HG02973 (cell line): ENCODE results near the gene CEPT1.
A peak's percentile ranks its signal among the peaks of the same experiment; 100 is the strongest.

ENCODE experiments used
- ATAC-seq: cut with Tn5 transposase; IDR thresholded peaks from one replicate; pipeline ENCODE4 v1.9.1; 2021; ENCODE audit warnings: moderate library complexity; ENCODE audit not compliant: unreplicated experiment

Gene CEPT1

GRCh38 chr1:111192074-111192473 is 52.1 kb downstream of the CEPT1 start:
- no peak for ATAC-seq

- no peak for ATAC-seq
Measured at GRCh38 chr1:111192658-111193519, 52.9 kb downstream of the CEPT1 start.

DNA sequence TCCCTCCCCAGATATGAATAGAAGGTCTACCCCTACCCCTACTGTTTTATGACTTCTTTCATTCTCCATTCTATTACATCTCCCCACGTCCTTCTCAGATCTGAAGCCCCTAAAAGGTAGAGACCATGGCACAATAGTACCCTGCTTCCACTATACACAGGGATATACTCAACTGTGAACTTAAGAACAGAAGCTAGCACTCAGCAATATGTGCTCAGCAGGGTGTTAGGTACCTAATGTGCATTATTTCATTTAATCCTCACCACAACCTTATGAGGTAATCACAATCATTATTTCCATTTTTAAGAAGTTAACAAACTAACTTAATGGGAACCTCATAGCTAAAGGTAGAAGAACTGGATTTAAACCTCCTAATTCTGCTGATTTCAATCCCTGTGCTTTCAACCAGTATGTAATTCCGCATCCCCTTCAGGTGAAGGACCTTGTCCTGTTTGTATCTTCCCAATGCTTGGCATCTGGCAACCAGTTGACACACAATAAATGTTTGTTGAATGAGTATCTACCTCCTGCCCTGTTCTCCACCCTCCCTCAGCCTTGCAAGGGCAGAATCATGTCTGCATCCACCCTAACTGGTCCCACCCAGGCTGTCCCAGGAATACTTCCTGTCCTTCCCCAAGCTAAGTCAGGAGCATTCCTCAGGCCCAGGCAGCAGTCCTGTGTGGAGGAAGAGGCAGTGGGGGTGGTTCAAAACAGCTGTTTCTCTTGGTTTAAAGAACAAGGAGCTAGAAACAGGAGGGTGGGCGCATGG is 53.9 kb downstream of the CEPT1 start:
- no peak for ATAC-seq

- ATAC-seq, result no peak
Measured at GRCh38 chr1:111195002-111195684, 55.1 kb downstream of the CEPT1 start.

DNA sequence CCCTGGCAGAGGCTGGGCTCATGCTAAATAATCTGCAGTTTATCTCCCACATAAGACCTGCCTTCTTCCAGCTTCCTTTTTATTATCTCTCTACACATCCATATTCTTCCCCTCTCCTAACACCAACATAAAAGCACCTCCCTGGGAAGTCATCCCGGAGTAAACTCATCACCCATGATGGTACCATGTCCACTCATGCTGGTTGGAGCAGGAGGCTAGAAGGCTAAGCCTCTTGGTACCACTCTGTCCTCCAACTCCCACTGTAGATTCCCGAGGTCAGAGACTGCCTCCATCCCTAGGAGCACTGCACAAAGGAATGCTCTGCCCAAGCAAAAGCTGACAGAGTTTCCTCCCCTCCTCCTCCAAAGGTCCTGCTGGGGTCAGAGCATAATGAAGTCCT is 56.2 kb downstream of the CEPT1 start:
- no peak for ATAC-seq

DNA sequence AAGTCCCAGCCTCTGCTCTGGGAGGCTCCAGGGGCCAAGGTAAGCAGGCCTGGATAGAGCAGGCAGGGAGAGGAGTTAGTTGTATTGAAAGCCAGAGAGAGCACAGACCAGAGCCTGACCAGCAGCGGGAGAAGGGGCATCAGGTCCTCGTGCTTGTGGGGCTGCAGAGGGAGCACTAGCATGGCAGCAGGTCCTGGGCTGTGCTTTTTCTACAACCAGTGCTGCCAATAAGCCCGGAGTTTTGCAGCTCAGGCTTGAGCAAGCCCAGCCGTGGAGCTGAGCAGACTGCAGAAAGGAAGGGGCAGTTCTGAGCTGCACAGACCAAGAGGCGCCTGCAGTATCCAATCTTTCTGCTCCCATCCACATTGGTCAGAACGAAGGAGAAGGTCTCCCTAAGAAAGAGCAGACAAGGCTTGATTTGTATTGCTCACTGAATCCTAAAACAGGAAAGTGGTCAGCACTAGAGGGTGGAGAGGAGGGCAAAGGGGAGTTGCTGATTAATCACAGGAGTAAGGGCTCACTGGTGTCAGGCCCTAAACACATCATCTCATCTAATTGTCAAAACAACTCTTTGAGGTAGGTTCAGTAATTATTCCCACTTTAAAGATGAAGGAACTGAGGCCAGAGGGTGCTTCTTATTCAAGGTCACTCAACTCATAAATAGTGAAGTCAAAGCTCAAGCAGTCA is 57.7 kb downstream of the CEPT1 start:
- ATAC-seq, result no peak

- ATAC-seq, result no peak
Measured at GRCh38 chr1:111198836-111199235, 58.8 kb downstream of the CEPT1 start.

- no peak for ATAC-seq
Measured at GRCh38 chr1:111199329-111199728, 59.3 kb downstream of the CEPT1 start.

- ATAC-seq, result no peak
Measured at GRCh38 chr1:111199881-111200801, 60.1 kb downstream of the CEPT1 start, which contains the start of gene DENND2D. Gene DENND2D, minus strand, starts transcription at chr1:111200646. Its CDS starts 187 bp downstream, at chr1:111200459.

DNA sequence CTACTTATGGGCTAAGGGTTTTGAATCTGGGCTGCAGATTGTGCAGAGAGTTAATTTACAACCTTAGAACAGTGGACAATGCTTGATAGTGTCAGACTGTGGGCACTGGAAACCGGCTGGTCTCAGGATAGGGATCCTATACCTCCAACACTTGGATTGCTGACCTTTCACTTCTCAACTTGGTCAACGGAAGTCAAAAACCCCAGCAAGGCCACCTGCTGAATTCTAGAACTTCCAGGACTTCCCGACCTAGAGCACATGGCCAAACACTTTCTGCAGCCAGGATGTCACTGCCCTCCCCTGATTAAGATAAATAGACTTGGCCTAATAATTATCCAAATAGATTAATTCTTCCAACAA is 60.8 kb downstream of the CEPT1 start:
- no peak for ATAC-seq

DNA sequence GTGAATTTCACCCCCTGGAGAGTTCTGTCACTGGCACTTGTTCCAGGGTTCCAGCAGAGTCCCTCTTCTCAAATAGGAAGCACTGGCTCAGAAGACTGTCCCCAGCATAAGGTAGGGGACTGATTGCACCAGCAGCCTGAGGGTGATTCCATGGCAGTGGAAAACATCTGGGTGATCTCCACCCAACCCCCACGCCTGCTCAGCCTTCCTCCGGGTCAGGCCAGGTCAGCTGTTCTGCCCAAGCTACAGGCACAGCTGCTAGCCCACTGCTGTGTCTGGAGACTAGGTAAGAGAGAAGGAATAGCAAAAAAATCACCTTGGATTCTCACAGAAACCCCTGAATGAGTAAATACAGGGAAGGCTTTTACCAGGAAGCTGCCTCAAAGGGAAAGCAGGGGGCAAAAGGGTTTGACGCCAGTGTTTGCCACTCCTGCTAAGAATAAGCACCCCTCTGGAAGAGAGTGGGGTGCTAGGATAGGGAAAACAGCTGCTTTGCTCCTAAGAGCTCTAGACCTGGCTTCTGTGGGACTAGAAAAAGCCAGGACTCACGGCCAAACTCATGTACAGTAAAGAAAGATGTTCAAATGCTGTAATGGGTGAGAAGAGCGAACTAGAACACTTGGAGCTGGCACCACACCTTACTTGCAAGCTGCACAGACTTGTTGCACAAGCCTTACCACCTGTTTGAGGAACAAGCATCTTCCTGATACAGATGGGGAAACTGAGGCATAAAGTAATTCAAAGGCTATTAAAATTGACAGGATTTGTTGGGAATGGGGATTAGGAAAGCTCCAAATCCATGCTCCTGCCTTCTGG is 61.5 kb downstream of the CEPT1 start:
- no peak for ATAC-seq

DNA sequence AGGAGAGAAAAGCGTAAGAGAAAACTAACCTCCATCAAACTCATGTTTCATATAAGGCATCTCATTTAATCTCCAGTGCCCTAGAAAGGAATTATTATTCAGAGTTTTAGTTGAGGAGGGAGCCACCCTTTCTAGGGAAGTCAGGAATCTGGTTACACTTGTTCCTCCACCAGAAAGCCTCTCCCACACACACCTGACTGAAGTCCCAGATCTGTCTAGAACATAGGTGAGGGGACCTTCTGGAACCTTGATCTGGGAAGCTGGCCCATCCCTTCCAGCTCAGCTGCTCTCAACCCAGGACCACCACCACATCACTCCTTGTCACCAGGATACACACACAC is 62.3 kb downstream of the CEPT1 start:
- ATAC-seq, result no peak

GRCh38 chr1:111202707-111203623 is 62.9 kb downstream of the CEPT1 start:
- no peak for ATAC-seq

GRCh38 chr1:111203681-111204200 is 63.7 kb downstream of the CEPT1 start:
- peak; percentile 49 for ATAC-seq

- ATAC-seq, result peak; percentile 55
Measured at GRCh38 chr1:111204201-111204982, 64.4 kb downstream of the CEPT1 start.

- ATAC-seq, result no peak
Measured at GRCh38 chr1:111204983-111205713, 65.1 kb downstream of the CEPT1 start.

DNA sequence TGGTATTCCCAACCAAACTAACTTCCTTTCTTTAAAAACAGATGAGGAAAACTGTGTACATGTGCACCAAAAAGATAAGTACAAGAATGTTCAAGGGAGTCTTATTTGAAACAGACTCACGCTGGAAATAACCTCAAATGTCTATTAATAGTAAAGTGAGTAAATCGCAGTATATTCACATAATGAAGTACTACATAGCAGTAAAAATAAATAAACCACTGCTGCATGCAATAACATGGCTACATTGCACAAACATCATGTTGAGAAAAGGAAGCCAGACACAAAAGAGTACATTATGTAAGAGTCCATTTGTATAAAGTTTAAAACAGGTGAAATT is 65.7 kb downstream of the CEPT1 start:
- no peak for ATAC-seq
